ENCODE data around the gene SNX13. TPM values are rescaled to one million over a fixed set of nuclear protein-coding genes. Genes with fewer than 3 reads are reported as not detected.

The SNX13 gene
- polyA plus RNA-seq, 4 donors: 39.6 to 52.4 (median 43.8) TPM

GRCh38 chr7:17947620-17948019, 7.3 kb upstream of the SNX13 start:
- DNase-seq (ENCODE audit: low read depth in 4 of 4, low spot score in 3 of 4): no peak

DNA sequence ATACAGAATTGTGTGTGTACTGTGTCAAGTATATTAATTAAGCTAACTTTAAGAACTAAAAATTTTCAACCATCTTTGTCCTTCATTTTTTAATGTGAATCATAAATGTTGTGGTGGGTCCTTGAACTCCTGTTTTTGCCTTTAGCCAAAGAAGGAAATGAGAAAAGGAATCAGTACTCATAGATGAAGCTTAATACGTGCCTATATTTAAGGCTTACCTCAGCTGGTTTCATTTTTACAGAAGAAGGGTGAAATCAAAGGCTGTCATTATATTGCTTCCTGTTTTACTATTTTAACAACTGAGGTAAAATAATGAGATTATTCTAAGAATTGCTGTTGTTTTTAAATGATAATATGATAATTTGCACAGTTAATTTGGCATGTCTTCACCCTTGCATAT, 6.3 kb upstream of the SNX13 start:
- no peak for DNase-seq (ENCODE audit: low read depth in 4 of 4, low spot score in 3 of 4)

DNA sequence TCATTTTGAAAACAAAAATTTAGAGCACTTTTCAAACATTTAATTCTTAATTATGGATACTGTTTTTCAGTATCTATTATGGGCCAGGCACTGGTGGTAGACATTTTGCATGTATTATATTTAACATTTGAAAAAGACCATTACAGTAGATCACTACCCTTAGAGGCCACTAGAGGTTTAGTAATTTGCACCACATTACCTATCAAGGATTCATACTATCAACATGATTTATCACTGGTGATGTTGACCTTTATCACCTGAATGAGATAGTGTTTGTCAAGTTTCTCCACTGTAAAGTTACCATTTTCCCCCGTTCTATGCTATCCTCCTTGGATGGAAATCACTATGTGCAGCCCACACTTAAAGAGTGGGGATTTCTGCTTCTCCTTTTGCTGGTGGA, 4.4 kb upstream of the SNX13 start:
- no peak for DNase-seq (ENCODE audit: low read depth in 4 of 4, low spot score in 3 of 4)

- no peak for DNase-seq (ENCODE audit: low read depth in 4 of 4, low spot score in 3 of 4)
Observed at GRCh38 chr7:17943006-17943405, 2.7 kb upstream of the SNX13 start.

DNA sequence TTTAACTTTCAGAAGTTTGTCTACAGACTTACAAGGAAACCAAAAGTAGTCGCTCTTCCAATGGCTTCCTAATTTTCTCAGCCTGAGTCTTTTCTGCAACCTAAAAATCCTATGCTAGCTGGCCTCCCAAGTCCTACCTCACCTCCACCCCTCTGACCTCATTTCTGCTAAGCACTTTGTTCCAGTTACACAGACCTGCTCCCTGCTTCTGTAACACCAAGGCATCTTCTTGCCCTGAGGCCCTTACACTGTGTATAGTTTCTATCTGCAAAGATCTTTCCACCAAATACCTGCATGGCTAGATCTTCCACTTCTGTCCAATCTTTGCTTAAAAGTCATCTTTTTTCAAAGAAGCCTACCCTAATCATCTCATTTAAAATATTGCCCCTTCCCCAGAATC, 1.9 kb upstream of the SNX13 start:
- DNase-seq (ENCODE audit: low read depth in 4 of 4, low spot score in 3 of 4): no peak

DNA sequence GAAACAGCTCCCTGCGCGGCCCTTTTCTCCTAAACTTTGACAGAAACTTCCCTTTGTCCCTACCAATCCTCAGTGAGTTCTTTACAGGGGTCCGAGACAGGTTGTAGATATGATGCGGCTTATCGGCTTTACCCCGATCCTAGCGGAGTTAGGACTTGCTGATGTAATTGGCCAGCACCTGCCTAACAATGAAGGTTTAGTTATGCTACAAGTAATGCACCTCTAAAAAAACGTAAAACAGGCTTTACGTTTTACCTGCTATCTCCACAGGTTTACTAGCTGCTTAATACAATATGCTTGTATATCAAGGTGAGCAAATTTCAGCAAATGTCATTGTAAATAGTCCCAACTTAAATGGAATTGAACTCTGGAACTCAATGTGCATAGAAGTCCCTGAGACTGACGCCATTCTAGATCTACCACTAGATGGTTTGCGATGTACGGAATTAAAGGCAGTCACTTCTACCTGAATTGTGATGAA, 697 bp upstream of the SNX13 start:
- DNase-seq (ENCODE audit: low read depth in 4 of 4, low spot score in 3 of 4): peak; percentile 3 to 23 (median 22)

- DNase-seq (ENCODE audit: low read depth in 4 of 4, low spot score in 3 of 4): peak; percentile 17 to 55 (median 28)
Observed at GRCh38 chr7:17939606-17940301, 540 bp downstream of the SNX13 start.

DNA sequence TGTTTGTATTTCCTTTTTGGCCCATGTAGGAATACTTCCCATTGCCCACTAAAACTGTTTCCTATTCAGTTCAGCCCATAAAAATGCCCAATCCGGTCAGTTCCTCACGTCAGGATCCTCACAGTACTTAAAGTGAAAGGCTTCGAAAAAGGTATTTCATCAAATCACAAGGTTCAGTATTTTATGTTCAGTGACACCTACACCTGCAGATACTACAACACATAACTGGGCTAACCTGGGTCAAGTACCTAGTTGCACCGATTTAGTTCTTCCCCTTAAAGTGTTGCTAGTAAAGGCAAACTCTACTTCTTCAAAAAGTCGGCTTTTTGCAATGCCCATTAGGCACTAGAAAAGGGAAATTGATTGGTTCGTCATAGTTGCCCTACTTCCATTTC, 1.1 kb downstream of the SNX13 start:
- peak; percentile 2 to 21 (median 11) for DNase-seq (ENCODE audit: low read depth in 4 of 4, low spot score in 3 of 4)

- DNase-seq (ENCODE audit: low read depth in 4 of 4, low spot score in 3 of 4): no peak
Observed at GRCh38 chr7:17937506-17938120, 2.7 kb downstream of the SNX13 start.

DNA sequence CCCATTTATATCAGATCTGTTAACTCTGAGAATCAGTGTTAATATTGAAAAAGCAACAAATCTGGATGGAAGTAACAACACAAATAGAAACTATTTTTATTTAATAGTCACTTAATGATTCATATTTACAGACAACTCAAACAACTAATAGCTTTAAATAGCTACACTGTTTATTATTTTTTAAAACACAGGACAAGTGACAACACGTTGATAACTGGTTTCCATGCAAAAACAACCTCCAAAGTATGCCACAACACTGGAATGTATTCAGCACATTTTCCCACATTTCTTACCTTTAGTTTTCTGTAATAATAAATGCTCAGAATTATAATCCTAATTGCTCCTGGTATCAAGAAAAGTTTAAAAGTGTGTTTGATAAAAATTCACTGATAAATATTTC, 4.0 kb downstream of the SNX13 start:
- DNase-seq (ENCODE audit: low read depth in 4 of 4, low spot score in 3 of 4): no peak

DNA sequence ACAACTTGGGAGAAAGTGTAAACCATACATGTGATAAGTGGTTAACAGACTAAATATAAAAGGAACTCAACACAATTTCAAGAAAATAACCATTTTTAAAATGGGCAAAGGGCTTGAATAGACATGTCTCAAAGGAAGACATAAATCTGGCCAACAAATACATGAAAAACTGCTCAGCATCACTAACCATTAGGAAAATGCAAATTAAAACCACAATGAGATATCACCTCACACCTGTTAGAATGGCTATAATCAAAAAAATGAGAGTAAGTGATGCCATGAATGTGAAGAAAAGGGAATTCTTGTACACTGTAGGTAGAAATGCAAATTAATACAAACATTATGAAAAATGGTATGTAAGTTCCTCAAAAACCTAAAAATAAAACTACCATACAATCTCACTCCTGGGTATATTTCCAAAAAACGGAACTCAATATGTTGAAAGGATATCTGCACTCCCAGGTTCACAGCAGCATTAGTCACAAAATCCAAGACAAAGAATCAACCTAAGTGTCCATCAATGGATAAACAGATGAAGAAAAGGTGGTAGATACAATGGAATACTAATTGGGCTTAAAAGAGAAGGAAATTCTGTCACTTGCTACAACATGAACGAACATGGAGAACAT, 5.6 kb downstream of the SNX13 start:
- DNase-seq (ENCODE audit: low read depth in 4 of 4, low spot score in 3 of 4): no peak

- no peak for DNase-seq (ENCODE audit: low read depth in 4 of 4, low spot score in 3 of 4)
Observed at GRCh38 chr7:17934094-17934493, 6.2 kb downstream of the SNX13 start.

DNA sequence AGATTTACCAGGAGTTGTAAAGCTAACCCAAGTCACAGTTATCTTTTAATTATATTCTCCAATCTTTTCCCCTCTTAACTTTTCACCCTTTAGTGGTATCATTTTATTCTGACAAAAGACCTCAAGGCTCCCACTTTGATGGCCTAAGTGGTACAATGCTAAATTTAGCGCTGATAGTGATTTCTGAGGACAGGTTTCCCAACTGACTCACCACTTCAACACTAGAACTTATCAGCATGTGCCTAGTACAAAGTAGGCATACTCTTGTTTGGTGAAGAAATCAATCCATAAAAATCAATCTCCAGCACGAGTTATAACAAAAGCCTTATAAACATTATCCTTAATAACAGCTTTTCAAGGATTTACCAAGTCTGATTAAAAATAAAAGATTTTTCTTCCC, 7.5 kb downstream of the SNX13 start:
- DNase-seq (ENCODE audit: low read depth in 4 of 4, low spot score in 3 of 4): no peak

GRCh38 chr7:17931069-17931468, 9.2 kb downstream of the SNX13 start:
- no peak for DNase-seq (ENCODE audit: low read depth in 4 of 4, low spot score in 3 of 4)

DNA sequence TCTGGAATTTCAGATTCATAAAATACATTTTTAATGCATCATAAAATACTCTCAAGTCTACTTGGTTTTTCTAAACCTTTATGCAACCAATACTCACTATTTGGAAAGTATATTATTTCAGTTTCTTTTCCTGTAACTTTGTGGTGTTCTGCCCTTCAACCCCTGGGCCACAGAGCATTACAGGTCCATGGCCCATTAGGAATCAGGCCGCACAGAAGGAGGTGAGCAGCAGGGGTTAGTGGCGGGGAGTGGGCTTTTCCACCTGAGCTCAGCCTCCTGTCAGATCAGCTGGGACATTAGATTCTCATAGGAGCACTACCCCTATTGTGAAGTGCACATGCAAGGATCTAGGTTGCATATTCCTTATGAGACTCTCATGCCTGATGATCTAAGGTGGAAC, 9.7 kb downstream of the SNX13 start:
- no peak for DNase-seq (ENCODE audit: low read depth in 4 of 4, low spot score in 3 of 4)

DNA sequence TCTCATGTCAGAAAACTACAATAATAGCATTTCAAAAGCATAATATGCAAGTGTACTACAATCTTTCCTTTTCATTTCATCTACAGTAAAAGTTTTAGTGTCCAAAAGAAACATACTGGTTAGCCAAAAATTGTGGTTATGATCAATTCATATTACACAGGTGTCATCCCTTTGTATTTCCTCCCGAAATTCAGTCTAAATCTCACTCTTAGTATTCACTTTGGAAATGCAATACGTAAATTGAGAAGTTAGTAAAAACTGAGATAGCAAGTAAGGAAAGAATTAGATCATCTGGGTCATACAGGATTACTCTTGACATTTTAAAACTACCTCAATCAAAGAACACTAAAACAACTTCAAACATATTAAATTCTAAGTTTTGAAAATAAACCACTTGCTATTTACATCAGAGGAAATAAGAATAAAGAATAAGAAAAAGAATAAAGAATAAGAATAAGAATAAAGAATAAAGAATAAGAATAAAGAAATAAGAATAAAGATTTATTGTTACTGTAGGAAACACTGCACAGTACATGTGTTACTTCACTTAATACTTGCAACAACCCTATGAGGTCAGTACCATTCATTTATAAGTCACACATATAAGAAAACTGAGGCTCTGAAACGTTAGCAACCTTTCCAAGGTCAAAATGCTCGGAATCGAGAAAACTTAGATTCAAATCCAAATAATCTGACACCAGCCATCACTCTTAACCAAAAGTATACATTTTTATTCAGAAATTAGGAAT, 10.5 kb downstream of the SNX13 start:
- DNase-seq (ENCODE audit: low read depth in 4 of 4, low spot score in 3 of 4): no peak

GRCh38 chr7:17928055-17928454, 12.2 kb downstream of the SNX13 start:
- no peak for DNase-seq (ENCODE audit: low read depth in 4 of 4, low spot score in 3 of 4)

DNA sequence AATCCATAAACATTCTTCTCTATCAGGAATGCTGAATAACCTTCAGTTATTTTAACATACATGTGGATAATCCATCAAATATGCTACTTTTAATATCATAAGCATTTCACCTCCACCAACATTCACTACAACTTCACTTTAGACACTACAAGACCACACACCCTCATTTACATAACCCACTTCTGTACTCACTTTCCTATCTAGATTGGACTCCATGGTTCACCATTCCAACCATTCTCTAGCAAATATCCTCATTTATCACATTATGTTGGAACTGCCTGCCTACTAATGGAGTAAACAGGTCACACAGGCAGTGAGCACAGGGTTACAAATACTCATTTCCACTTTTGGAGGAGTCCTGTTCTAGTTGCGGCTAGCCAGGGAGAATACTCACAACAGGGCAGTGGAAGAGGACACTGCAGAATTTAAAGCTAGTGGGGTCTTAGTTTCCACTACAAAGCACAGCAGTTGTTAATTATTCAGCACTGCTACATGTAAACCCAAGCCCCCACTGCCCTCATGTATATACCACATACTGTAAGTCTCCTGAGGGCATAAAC, 18.4 kb downstream of the SNX13 start:
- no peak for DNase-seq (ENCODE audit: low read depth in 4 of 4, low spot score in 3 of 4)

DNA sequence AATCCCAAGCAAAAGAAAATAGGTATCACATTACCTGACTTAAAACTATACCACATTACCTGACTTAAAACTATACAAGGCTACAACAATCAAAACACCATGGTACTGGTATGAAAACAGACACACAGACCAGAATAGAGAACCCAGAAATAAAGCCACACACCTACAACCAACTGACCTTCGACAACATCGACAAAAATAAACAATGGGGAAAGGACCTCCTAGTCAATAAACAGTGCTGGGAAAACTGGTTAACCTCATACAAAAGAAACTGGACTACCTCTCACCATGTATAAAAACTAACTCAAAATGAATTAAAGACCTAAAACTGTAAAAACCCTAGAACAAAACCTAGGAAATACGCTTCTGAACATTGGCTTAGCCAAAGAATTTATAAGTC, 22.5 kb downstream of the SNX13 start:
- no peak for DNase-seq (ENCODE audit: low read depth in 4 of 4, low spot score in 3 of 4)

DNA sequence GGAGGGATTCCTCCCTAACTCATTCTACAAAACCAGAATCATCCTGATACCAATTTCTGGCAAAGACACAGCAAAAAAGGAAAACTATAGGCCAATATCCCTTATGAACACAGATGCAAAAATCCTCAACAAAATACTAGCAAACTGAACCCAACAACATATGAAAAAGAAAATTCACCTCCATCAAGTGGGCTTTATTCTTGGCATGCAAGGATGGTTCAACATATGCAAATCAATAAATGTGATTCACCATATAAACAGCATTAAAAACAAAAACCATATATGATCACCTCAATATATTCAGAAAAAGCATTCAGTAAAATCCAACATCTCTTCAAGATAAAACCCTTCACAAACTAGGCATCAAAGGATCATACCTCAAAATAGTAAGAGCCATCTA, 23.5 kb downstream of the SNX13 start:
- no peak for DNase-seq (ENCODE audit: low read depth in 4 of 4, low spot score in 3 of 4)

DNA sequence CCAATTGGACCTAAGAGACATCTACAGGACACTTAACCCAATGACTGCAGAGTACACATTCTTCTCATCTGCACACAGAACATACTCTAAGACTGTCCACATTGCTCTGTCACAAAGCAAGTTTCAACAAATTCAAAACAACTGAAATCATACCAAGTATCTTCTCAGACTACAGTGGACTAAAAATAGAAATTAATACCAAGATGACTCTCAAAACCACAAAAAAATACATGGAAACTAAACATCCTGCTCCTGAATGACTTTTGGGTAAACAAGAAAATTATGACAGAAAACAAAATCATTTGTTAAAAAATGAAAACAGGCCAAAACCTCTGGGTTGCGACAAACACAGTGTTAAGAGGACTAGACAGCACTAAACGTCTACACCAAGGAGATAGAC, 24.5 kb downstream of the SNX13 start:
- no peak for DNase-seq (ENCODE audit: low read depth in 4 of 4, low spot score in 3 of 4)

All from left renal pelvis (tissue), 4 donors.